Activated CD8-positive, alpha-beta T cell treated with anti-CD3 and anti-CD28 coated beads for 36 hours (primary cell): ENCODE results near the gene CTSD. TPM values are rescaled to one million over a fixed set of nuclear protein-coding genes. Genes with fewer than 3 reads are reported as not detected.

Experiments
- ATAC-seq: fragments of 200-7000 bp; cut with Tn5 transposase; one replicate; pipeline ENCODE4 v1.10.0; 2021; ENCODE audit warnings: mild to moderate bottlenecking, moderate library complexity
- CTCF ChIA-PET: fragments of 350-600 bp; sonication (Branson Sonifier 250); formaldehyde crosslinking; loops from one replicate; lab custom pipeline; 2021; ENCODE audit warnings: antibody characterized with exemption; lab: Charles Lee
- POLR2A ChIA-PET: fragments of 350-600 bp; sonication (Branson Sonifier 250); formaldehyde crosslinking; loops from one replicate; lab custom pipeline; 2021; ENCODE audit warnings: antibody characterized with exemption; lab: Charles Lee
- DNase-seq: peaks from one replicate; pipeline ENCODE4 v3.0.0-alpha.2; 2020
- H3K27ac Mint-ChIP-seq: one replicate; pipeline ENCODE4 v1.8.0; 2021; ENCODE audit warnings: mild to moderate bottlenecking, mixed read lengths
- H3K27me3 Mint-ChIP-seq: one replicate; pipeline ENCODE4 v1.8.0; 2021; ENCODE audit warnings: mixed read lengths
- H3K36me3 Mint-ChIP-seq: one replicate; pipeline ENCODE4 v1.8.0; 2021; ENCODE audit warnings: low read depth, mixed read lengths
- H3K4me1 Mint-ChIP-seq: one replicate; pipeline ENCODE4 v1.8.0; 2021; ENCODE audit warnings: low read depth, mixed read lengths
- H3K4me3 Mint-ChIP-seq: one replicate; pipeline ENCODE4 v1.8.0; 2021; ENCODE audit warnings: mild to moderate bottlenecking, moderate library complexity, mixed read lengths
- H3K9me3 Mint-ChIP-seq: one replicate; pipeline ENCODE4 v1.8.0; 2021; ENCODE audit warnings: mixed read lengths
- intact Hi-C: fragments of 100-400 bp; cut with micrococcal nuclease; formaldehyde crosslinking; loops from one replicate; pipeline ENCODE4 v1.10.0; 2022
- total RNA-seq, 2 experiments: library from RNA; stranded (reverse); gene quantifications; one replicate each; pipeline ENCODE4 v1.2.3, GENCODE V29; 2021
- TF ChIP-seq, protein P1 (sequence below): fragments of 200-600 bp; IDR thresholded peaks from one replicate; pipeline ENCODE4 v1.8.0; 2022; ENCODE audit warnings: antibody characterized with exemption, mild to moderate bottlenecking

The CTSD gene
- total RNA-seq, 2 experiments from 2014 or later, result 44.9 to 45.6 TPM

GRCh38 chr11:1749395-1750351, 14.1 kb downstream of the CTSD start:
- intact Hi-C loops, result no loop called here
- POLR2A ChIA-PET, result no interaction called here

GRCh38 chr11:1748636-1749394, 14.9 kb downstream of the CTSD start:
- TF ChIP-seq, protein P1, sequence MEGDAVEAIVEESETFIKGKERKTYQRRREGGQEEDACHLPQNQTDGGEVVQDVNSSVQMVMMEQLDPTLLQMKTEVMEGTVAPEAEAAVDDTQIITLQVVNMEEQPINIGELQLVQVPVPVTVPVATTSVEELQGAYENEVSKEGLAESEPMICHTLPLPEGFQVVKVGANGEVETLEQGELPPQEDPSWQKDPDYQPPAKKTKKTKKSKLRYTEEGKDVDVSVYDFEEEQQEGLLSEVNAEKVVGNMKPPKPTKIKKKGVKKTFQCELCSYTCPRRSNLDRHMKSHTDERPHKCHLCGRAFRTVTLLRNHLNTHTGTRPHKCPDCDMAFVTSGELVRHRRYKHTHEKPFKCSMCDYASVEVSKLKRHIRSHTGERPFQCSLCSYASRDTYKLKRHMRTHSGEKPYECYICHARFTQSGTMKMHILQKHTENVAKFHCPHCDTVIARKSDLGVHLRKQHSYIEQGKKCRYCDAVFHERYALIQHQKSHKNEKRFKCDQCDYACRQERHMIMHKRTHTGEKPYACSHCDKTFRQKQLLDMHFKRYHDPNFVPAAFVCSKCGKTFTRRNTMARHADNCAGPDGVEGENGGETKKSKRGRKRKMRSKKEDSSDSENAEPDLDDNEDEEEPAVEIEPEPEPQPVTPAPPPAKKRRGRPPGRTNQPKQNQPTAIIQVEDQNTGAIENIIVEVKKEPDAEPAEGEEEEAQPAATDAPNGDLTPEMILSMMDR, result no peak
- peaks cover 2% of the 10 kb centered on the region for H3K9me3 Mint-ChIP-seq
- H3K27ac Mint-ChIP-seq, result no peak overlapping the region
- POLR2A ChIA-PET, result interaction anchor here (0.9 kb wide), 1 partner anchor 12 kb away, joined by 3 read pairs; no protein-coding TSS in a partner anchor
- DNase-seq (no peak), ATAC-seq (peak; percentile 24)
- H3K36me3 Mint-ChIP-seq, result no peaks in the 10 kb centered on the region
- peaks cover 16% of the 10 kb centered on the region for H3K4me1 Mint-ChIP-seq
- peaks cover 15% of the 10 kb centered on the region for H3K27me3 Mint-ChIP-seq
- intact Hi-C loops, result no loop called here
- no peak overlapping the region for H3K4me3 Mint-ChIP-seq
- CTCF ChIA-PET, result no interaction called here

More at GRCh38 chr11:1749395-1750351, 14.1 kb downstream of the CTSD start:
- peaks cover under 1% of the 10 kb centered on the region for H3K36me3 Mint-ChIP-seq
- peak overlapping the region; percentile 16 for H3K4me3 Mint-ChIP-seq
- TF ChIP-seq, protein P1, result no peak
- no peak for ATAC-seq
- peaks cover 15% of the 10 kb centered on the region for H3K27me3 Mint-ChIP-seq
- CTCF ChIA-PET, result no interaction called here
- H3K4me1 Mint-ChIP-seq, result peaks cover 16% of the 10 kb centered on the region
- no peak for DNase-seq
- peaks cover 2% of the 10 kb centered on the region for H3K9me3 Mint-ChIP-seq
- H3K27ac Mint-ChIP-seq, result no peak overlapping the region

- intact Hi-C loops, result no loop called here
- Mint-ChIP-seq H3K36me3 (no peaks in the 10 kb centered on the region), H3K4me1 (peaks cover 14% of the 10 kb centered on the region), H3K9me3 (peaks cover 2% of the 10 kb centered on the region), H3K27ac (no peak overlapping the region), H3K4me3 (no peak overlapping the region), H3K27me3 (peaks cover 15% of the 10 kb centered on the region)
- no peak for DNase-seq
- TF ChIP-seq, protein P1, result no peak
- ChIA-PET CTCF (no interaction called here), POLR2A (interaction anchor here (0.9 kb wide), 1 partner anchor 11 kb away, joined by 3 read pairs; no protein-coding TSS in a partner anchor)
- ATAC-seq, result no peak
Measured at GRCh38 chr11:1747753-1748635, 15.7 kb downstream of the CTSD start.

GRCh38 chr11:1746956-1747752, 16.6 kb downstream of the CTSD start:
- peaks cover 2% of the 10 kb centered on the region for H3K9me3 Mint-ChIP-seq
- TF ChIP-seq, protein P1, result no peak
- no peaks in the 10 kb centered on the region for H3K36me3 Mint-ChIP-seq
- H3K27ac Mint-ChIP-seq, result no peak overlapping the region
- ChIA-PET POLR2A (no interaction called here), CTCF (no interaction called here)
- H3K27me3 Mint-ChIP-seq, result peaks cover 15% of the 10 kb centered on the region
- intact Hi-C loops, result no loop called here
- H3K4me1 Mint-ChIP-seq, result peaks cover 14% of the 10 kb centered on the region
- DNase-seq (no peak), ATAC-seq (no peak)
- H3K4me3 Mint-ChIP-seq, result no peak overlapping the region
